SJCRH30 (cell line): ENCODE data around the gene SETD3. TPM values are rescaled to one million over a fixed set of nuclear protein-coding genes. Genes with fewer than 3 reads are reported as not detected.

ENCODE experiments used
- DNase-seq, 2 experiments: peaks; one replicate each; pipeline ENCODE4 v3.0.0-alpha.2; 2015 to 2020
- H3K27ac ChIP-seq: fragments of 250-450 bp; sonication (Bioruptor Pico); 2 replicates; pipeline ENCODE4 v1.5.1; 2020; ENCODE audit warnings: mild to moderate bottlenecking, moderate library complexity
- H3K27me3 ChIP-seq: fragments of 250-450 bp; sonication (Bioruptor Pico); 2 replicates; pipeline ENCODE4 v1.5.1; 2020; ENCODE audit warnings: mild to moderate bottlenecking, moderate library complexity
- H3K36me3 ChIP-seq: fragments of 250-450 bp; sonication (Bioruptor Pico); 2 replicates; pipeline ENCODE4 v1.5.1; 2020; ENCODE audit warnings: mild to moderate bottlenecking, moderate library complexity
- H3K4me1 ChIP-seq: fragments of 250-450 bp; sonication (Bioruptor Pico); 2 replicates; pipeline ENCODE4 v1.5.1; 2020; ENCODE audit warnings: mild to moderate bottlenecking, moderate library complexity
- H3K4me3 ChIP-seq: fragments of 250-450 bp; sonication (Bioruptor Pico); 2 replicates; pipeline ENCODE4 v1.5.1; 2020; ENCODE audit warnings: mild to moderate bottlenecking, moderate library complexity
- H3K9me3 ChIP-seq: fragments of 250-450 bp; sonication (Bioruptor Pico); replicated peaks from 2 replicates; pipeline ENCODE4 v1.5.1; 2020; ENCODE audit warnings: mild to moderate bottlenecking, moderate library complexity
- total RNA-seq: library from RNA; depleted of rRNA; stranded (reverse); fragments of >200 nt; shearing (Covaris generic); gene quantifications from 2 replicates; pipeline ENCODE4 v1.2.3, GENCODE V29; 2014

Gene SETD3
- total RNA-seq, 1 experiment from 2014 or later = 79.4 TPM

GRCh38 chr14:99419905-99420304 is 60.8 kb downstream of the SETD3 start:
- no peak for DNase-seq
- H3K4me3 ChIP-seq = no peak overlapping the region
- peaks cover under 1% of the 10 kb centered on the region for H3K4me1 ChIP-seq
- no peaks in the 10 kb centered on the region for H3K27me3 ChIP-seq
- H3K27ac ChIP-seq = no peak overlapping the region
- no peaks in the 10 kb centered on the region for H3K9me3 ChIP-seq
- H3K36me3 ChIP-seq = no peaks in the 10 kb centered on the region

GRCh38 chr14:99418242-99418641 is 62.4 kb downstream of the SETD3 start:
- Histone ChIP-seq H3K4me3 (no peak overlapping the region), H3K9me3 (no peaks in the 10 kb centered on the region), H3K27ac (no peak overlapping the region)

GRCh38 chr14:99416909-99417308 is 63.8 kb downstream of the SETD3 start:
- H3K27ac ChIP-seq = no peak overlapping the region

More at GRCh38 chr14:99418242-99418641, 62.4 kb downstream of the SETD3 start:
- Histone ChIP-seq H3K36me3 (peaks cover 2% of the 10 kb centered on the region; the same call in 1 of the 2 replicates), H3K4me1 (no peaks in the 10 kb centered on the region), H3K27me3 (no peaks in the 10 kb centered on the region)
- no peak for DNase-seq

GRCh38 chr14:99415496-99416281 is 65.0 kb downstream of the SETD3 start:
- H3K9me3 ChIP-seq = no peaks in the 10 kb centered on the region
- H3K27me3 ChIP-seq = no peaks in the 10 kb centered on the region
- no peak overlapping the region for H3K4me3 ChIP-seq
- H3K27ac ChIP-seq = no peak overlapping the region
- H3K4me1 ChIP-seq = no peaks in the 10 kb centered on the region
- peaks cover 2% of the 10 kb centered on the region; the same call in 1 of the 2 replicates for H3K36me3 ChIP-seq
- DNase-seq = peak; percentile 55 to 88

More at GRCh38 chr14:99416909-99417308, 63.8 kb downstream of the SETD3 start:
- H3K36me3 ChIP-seq = peaks cover 2% of the 10 kb centered on the region; the same call in 1 of the 2 replicates
- H3K4me3 ChIP-seq = no peak overlapping the region
- H3K4me1 ChIP-seq = no peaks in the 10 kb centered on the region
- no peak for DNase-seq
- H3K9me3 ChIP-seq = no peaks in the 10 kb centered on the region
- no peaks in the 10 kb centered on the region for H3K27me3 ChIP-seq

GRCh38 chr14:99413911-99414310 is 66.7 kb downstream of the SETD3 start:
- Histone ChIP-seq H3K4me1 (no peaks in the 10 kb centered on the region), H3K4me3 (no peak overlapping the region), H3K27me3 (no peaks in the 10 kb centered on the region), H3K9me3 (no peaks in the 10 kb centered on the region), H3K36me3 (peaks cover 2% of the 10 kb centered on the region; the same call in 1 of the 2 replicates), H3K27ac (no peak overlapping the region)
- no peak for DNase-seq

GRCh38 chr14:99413172-99413571 is 67.5 kb downstream of the SETD3 start:
- no peak overlapping the region for H3K27ac ChIP-seq
- H3K4me1 ChIP-seq = no peaks in the 10 kb centered on the region
- H3K27me3 ChIP-seq = no peaks in the 10 kb centered on the region
- H3K4me3 ChIP-seq = no peak overlapping the region
- H3K36me3 ChIP-seq = peaks cover 2% of the 10 kb centered on the region; the same call in 1 of the 2 replicates
- no peaks in the 10 kb centered on the region for H3K9me3 ChIP-seq
- no peak for DNase-seq

GRCh38 chr14:99412117-99413061 is 68.3 kb downstream of the SETD3 start:
- peaks cover 2% of the 10 kb centered on the region; the same call in 1 of the 2 replicates for H3K36me3 ChIP-seq
- DNase-seq = no peak

GRCh38 chr14:99410019-99410418 is 70.6 kb downstream of the SETD3 start:
- Histone ChIP-seq H3K9me3 (no peaks in the 10 kb centered on the region), H3K27me3 (no peaks in the 10 kb centered on the region), H3K4me1 (no peaks in the 10 kb centered on the region), H3K27ac (no peak overlapping the region), H3K36me3 (peaks cover 5% of the 10 kb centered on the region; the same call in 1 of the 2 replicates), H3K4me3 (no peak overlapping the region)
- DNase-seq = no peak

More at GRCh38 chr14:99412117-99413061, 68.3 kb downstream of the SETD3 start:
- Histone ChIP-seq H3K4me1 (no peaks in the 10 kb centered on the region), H3K4me3 (no peak overlapping the region), H3K27me3 (no peaks in the 10 kb centered on the region), H3K9me3 (no peaks in the 10 kb centered on the region), H3K27ac (no peak overlapping the region)

GRCh38 chr14:99408971-99409289 is 71.7 kb downstream of the SETD3 start:
- no peaks in the 10 kb centered on the region for H3K9me3 ChIP-seq
- no peak for DNase-seq
- H3K36me3 ChIP-seq = peaks cover 9% of the 10 kb centered on the region; the same call in 1 of the 2 replicates
- no peak overlapping the region for H3K4me3 ChIP-seq
- H3K27me3 ChIP-seq = no peaks in the 10 kb centered on the region
- no peaks in the 10 kb centered on the region for H3K4me1 ChIP-seq
- H3K27ac ChIP-seq = no peak overlapping the region

GRCh38 chr14:99408286-99408970 is 72.2 kb downstream of the SETD3 start:
- Histone ChIP-seq H3K36me3 (peaks cover 9% of the 10 kb centered on the region; the same call in 1 of the 2 replicates), H3K27me3 (no peaks in the 10 kb centered on the region), H3K9me3 (no peaks in the 10 kb centered on the region), H3K4me1 (no peaks in the 10 kb centered on the region), H3K27ac (no peak overlapping the region), H3K4me3 (no peak overlapping the region)
- no peak for DNase-seq

GRCh38 chr14:99407416-99407815 is 73.2 kb downstream of the SETD3 start:
- DNase-seq = no peak
- Histone ChIP-seq H3K27me3 (no peaks in the 10 kb centered on the region), H3K27ac (no peak overlapping the region), H3K4me3 (no peak overlapping the region), H3K4me1 (no peaks in the 10 kb centered on the region), H3K36me3 (peaks cover 11% of the 10 kb centered on the region; the same call in 1 of the 2 replicates), H3K9me3 (no peaks in the 10 kb centered on the region)

GRCh38 chr14:99402950-99403349 is 77.7 kb downstream of the SETD3 start:
- H3K4me1 ChIP-seq = no peaks in the 10 kb centered on the region
- H3K27ac ChIP-seq = no peak overlapping the region
- DNase-seq = no peak
- no peaks in the 10 kb centered on the region for H3K27me3 ChIP-seq
- no peak overlapping the region for H3K4me3 ChIP-seq
- H3K9me3 ChIP-seq = no peaks in the 10 kb centered on the region
- H3K36me3 ChIP-seq = peaks cover 30% of the 10 kb centered on the region

- Histone ChIP-seq H3K27ac (no peak overlapping the region), H3K4me1 (no peaks in the 10 kb centered on the region), H3K4me3 (no peak overlapping the region), H3K9me3 (no peaks in the 10 kb centered on the region), H3K36me3 (peaks cover 30% of the 10 kb centered on the region), H3K27me3 (no peaks in the 10 kb centered on the region)
- no peak for DNase-seq
Observed at GRCh38 chr14:99402285-99402648, 78.4 kb downstream of the SETD3 start.

GRCh38 chr14:99401621-99402284 is 78.9 kb downstream of the SETD3 start:
- no peak overlapping the region for H3K4me3 ChIP-seq
- H3K27me3 ChIP-seq = no peaks in the 10 kb centered on the region
- no peaks in the 10 kb centered on the region for H3K4me1 ChIP-seq
- H3K36me3 ChIP-seq = peaks cover 30% of the 10 kb centered on the region
- H3K9me3 ChIP-seq = no peaks in the 10 kb centered on the region
- no peak for DNase-seq
- no peak overlapping the region for H3K27ac ChIP-seq
